ENCODE data around the gene NOTCH1.

Gene NOTCH1

DNA sequence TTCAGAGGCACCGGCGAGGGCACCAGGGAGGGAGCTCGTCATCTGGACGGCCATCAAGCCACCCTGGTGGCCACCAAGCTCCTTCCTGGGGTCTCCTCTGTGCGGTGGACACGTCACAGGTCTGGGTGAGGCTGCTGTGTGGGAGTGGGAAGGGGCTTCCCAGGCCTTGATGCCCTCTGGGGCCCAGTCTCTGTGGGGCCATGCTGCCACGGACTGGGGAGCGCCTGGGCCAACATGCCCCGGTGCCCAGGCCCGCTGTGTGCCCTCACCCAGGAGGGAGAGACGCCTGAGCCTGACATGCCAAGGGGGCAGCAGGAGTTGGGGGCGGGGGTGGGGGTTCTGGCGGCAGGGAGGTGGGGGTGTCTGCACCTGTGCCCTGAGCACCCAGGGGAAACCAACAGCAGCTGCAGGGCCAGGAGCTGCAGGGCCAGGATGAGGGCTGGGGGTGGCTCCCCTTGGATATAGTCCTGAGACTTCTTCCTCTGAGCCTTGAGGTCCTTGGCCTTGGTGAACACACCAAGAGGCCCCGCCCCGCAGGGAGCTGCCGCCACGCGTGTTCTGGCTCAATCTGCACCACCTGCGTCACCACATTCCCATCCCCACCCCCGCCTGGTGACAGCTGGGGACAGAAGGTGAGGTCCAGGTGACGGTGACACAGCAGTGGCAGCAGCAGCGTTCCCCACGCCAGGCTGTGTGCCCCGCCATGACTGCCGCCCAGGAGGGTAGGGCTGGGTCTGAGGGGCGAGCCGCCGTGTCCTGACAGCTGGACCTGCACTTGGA, 47.7 kb downstream of the NOTCH1 start:
- no peak for DNase-seq

DNA sequence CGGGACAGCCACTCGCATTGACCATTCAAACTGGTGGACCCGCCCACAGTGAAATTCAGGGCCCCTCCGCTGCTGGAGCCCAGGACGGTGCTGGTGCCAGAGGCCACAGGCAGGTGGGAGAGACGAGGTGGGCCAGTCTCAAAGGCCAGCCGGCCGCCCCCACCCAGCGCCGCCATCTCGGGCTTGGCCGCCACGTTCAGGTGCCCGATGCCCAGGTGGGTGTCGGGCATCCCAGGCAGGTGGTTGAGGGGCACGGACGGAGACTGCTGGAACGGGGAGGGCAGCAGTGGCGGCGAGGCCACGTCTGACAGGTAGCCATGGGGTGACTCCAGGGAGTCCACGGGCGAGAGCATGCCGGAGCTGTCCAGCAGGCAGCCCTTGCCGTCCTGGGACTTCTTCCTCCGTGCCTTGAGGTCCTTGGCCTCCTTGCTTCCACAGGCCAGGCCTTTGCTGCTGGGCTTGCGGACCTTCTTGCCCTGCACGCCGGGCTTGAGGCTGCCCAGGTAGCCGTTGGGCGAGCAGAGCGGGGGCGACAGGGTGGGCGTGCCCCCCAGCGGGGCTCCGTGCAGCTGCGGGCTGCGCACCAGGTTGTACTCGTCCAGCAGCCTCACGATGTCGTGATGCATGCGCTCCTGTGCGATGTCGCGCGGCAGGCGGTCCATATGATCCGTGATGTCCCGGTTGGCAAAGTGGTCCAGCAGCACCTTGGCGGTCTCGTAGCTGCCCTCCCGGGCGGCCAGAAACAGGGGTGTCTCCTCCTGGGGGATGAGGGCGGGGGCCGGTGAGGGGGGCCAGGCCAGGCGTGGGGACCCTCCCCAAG, 48.8 kb downstream of the NOTCH1 start:
- DNase-seq, result no peak

DNA sequence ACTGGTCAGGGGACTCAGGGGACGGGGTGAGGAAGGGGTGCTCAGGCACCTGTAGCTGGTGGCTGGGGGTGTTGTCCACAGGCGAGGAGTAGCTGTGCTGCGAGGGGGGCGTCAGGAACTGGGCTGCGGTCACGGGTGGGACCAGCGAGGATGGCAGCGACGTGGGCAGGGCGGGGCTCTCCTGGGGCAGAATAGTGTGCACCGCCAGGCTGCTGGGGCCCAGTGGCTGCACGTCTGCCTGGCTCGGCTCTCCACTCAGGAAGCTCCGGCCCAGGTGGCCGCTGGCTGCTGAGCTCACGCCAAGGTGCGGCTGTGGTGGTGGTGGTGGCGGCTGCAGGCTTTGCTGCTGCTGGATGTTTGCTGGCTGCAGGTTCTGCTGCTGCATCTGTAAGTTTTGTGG, 49.7 kb downstream of the NOTCH1 start:
- no peak for DNase-seq

DNA sequence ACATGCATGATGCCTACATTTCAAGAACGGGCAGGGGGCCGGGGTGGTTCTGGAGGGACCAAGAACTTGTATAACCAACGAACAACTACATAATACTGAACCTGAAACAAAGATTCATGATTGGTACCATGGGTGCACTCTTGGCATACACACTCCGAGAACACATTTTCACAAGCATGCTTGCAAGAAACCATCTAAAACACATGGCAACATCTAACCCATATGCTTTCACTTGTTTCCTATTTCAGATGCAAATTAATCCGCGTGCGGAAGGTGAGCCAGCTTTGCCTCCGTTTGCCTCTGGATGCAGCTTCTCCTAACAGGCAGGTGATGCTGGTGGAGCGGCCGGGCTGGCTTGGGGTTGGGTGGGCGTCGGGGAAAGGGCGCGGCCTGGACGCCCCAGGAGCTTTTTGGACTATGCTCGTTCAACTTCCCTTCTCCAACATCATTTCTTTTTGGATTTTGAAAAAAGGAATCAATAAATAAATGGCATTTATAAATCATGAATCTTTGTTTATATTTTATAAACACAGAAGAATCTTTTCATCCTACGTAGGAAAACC, 50.5 kb downstream of the NOTCH1 start:
- no peak for DNase-seq

DNA sequence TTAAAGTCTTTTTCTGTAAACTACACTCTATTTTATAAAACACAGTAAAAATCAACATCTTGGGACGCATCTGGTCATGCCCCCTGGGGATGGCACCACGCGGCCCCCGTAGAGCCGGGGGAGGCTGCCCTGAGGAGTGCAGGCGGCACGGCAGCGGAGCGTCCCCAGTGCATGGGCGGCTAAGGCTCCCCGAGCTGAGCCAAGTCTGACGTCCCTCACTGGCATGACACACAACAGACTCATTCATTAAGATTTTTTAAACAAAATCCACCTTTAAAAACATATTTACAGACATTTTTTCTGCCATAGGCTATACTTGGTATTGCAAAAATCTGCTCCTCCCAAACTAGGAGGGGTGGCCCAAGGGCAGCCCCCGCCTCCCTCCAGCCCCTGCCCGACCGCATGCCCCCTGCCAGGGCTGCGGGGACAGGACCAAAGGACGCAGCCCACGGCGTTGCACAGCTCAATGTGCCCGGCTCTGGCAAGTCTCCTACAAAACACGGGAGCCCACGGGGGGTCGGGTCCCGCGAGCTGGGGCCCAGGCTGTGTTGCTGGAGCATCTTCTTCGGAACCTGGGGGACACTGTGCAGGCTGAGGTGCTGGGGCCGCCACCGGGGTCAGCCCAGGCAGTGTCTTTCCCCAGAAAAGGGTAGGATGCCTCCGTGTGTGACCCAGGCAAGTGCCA, 51.2 kb downstream of the NOTCH1 start:
- no peak for DNase-seq

DNA sequence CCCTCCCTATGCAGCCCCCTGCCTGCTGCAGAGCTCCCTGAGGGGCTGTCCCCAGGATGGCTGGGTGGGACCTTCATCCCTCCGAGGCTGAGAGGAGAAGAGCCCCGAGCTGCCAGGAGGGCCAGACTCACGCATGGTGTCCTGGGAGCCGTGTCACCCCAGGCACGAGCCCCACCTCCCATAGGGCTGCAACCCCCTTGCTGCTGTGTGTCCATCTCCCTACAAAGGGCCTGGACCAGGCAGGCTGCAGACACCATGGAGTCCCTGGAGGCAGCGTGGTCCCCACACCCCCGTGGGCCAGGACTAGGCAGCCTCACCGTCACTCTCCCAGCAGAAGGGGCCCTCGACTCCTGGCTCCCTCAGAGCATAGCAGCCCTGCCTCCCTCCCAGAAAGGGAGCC, 51.8 kb downstream of the NOTCH1 start:
- no peak for DNase-seq

DNA sequence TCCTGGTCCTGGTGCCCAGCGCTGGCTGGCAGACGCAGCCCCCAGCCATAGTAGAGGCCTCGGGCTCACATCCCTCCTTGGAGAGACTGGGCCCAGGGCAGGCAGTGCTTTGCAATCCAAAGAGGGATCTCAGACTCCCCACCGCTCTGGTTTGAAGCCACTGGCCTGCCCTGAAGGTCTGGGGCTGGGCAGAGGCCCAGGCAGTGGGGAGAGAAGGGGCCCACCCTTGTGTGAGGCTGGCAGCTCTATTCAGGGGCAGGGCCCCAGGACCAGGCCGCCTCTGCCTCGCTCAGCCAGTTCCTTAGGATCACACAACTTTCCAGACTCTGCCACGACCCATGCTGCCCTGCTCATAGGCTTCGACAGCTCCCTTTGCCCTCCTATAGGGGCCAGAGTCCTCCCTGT, 52.3 kb downstream of the NOTCH1 start:
- no peak for DNase-seq

DNA sequence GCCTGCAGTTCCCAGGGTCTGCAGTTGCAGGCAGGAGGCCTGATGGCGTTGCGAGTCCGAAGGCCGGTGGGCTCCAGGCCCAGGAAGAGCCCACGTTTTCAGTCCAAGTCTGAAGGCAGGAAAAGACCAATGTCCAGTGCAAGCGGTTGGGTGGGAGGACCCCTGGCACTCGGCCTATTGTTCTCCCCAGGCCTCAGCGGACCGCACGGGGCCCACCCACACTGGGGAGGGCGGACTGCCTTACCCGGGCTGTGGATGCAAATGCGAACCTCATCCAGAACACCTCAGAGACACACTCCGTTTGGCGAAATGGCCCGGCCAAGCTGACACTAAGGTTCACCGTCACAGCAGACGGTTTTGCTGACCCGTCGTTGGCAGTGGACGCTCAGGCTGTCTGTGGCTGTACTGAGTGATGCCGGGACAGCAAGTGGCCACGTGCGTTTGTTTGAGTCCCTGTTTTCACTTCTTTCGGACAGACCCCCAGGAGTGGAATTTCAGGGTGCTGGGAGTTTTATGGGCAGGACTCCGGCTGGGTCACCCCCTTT, 52.8 kb downstream of the NOTCH1 start:
- DNase-seq, result no peak

DNA sequence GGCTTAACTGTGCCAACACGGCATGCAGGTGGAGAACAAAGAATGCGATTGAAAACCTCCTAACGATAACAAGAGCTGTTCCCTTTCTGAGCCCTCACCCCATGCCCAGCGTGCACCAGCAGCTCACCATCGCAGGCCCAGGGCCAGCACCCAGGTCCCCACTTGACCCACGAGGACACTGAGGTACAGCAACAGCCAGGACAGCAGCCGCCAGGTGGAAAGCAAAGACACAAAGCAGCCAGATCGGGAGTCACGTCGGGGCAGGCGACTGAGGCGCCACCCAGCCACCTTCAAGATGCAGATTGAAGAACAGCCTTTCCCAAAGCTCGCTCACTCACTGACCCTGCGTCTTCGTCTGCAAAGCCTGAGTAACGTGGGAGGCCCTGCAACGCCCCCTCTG, 56.1 kb downstream of the NOTCH1 start:
- DNase-seq, result no peak

DNA sequence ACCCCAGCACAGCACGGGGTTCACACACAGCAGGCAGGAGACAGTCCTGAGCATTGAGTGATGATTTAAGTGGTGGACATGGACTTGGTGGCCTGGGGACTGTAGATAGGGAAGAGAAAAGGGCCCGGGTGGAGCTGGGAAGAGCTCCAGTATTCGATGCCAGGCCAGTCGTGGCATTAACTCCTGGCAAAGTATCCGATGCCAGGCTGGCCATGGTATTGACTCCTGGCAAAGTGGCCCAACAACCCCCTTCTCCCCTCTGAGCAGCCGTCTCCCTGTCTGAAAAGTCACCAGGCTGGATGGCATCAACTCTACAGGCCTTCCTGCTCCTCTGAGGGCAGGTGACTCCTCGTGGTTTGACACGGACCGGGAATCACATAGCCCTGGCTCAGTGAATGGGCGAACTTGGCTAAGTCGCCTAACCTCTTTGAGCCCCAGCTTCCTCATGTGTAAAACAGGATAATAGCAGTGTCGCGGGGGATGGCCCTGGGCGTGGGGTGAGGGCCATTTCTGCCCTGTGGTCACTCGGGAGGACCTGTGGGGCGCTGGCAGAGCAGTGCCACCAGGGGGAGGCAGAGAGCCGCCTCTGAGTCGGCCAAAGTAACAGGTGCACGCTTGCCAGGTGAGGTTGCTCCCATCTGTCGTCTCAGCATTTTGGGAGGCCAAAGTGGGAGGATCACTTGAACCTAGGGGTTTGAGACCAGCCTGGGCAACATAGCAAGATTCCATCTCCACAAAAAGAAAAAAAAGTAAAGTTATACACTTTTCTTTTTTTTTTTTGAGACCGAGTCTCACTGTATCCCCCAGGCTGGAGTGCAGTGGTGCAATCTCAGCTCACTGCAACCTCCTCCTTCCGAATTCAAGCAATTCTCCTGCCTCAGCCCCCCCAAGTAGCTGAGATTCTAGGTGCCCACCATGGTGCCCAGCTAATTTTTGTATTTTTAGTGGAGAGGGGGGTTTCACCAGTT, 57.3 kb downstream of the NOTCH1 start:
- DNase-seq, result peak; percentile 18

DNA sequence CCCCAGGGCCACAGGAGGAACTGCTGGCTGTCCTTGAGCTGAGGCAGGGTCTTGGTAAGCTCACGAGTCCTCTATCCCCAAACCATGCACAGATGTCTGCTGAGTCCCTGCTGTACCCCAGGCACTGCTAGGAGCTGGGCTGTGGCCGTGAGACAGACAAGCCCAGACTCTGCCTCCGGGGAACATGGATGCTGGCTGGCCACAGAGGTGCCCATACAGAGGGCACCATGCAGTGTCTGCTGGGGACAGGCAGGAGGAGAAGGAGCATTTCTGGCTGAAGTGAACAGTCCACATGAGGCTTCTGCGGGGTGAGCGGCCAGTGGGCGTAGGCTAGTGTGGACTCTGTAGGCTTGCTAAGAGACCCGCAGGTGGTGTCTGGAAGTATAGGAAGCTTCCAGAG, 58.2 kb downstream of the NOTCH1 start:
- DNase-seq, result no peak

DNA sequence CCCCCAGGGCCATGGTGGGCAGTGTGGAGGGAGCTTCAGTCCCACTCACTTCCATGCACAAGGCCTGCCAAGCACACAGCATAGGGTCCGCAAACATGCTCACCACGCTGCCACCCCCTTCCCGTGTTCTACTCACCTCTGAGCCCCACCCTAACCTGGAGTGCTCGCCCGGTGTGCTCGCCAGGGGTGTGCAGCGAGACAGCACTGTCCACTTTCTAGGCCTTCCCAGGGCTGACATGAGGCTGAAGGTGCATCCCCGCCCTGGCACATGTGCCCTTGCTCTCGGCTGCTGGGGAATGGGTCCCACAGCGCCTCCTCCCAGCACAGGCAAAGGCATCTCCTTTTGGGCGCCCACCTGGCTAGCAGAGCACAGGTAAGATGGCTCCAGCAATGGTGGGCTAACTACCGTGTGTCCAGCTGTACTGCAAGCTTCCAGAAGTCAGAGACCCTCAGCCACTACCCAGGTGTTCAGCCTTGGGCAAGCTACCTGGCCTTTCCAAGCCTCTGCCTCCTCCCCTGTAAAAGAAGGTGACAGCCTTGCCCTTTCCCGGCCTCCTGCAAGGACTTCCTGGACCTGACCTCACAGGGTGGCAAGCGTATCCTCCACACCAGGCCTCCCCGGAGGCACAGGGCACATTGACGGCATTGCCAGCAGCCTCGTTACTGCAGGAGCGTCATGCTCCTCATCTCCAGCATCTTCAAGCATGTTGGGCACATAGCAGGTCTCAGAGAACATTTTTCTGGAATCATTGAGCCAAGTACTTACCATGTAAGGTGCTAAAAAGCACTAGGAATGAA, 58.8 kb downstream of the NOTCH1 start:
- DNase-seq, result no peak

DNA sequence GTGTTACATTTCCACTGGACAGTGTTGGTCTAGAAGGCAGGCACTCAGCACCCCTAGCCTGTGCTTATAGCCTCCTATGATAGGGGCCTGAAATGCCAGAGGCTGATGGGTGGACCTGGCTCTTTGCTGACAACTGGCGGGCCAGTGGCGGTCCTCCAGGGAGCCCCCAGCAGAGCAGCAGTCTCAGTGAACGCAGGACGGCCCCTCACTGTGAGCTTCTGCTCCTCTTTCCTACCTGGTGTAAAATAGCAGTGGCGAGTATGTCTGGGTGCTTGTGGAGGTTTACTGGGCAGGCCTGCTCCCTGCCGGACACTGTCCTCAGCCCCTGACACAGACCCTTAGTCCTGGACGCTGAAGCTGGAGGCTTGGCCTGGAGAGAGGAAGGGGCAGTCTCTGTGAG, 59.7 kb downstream of the NOTCH1 start:
- DNase-seq, result no peak

DNA sequence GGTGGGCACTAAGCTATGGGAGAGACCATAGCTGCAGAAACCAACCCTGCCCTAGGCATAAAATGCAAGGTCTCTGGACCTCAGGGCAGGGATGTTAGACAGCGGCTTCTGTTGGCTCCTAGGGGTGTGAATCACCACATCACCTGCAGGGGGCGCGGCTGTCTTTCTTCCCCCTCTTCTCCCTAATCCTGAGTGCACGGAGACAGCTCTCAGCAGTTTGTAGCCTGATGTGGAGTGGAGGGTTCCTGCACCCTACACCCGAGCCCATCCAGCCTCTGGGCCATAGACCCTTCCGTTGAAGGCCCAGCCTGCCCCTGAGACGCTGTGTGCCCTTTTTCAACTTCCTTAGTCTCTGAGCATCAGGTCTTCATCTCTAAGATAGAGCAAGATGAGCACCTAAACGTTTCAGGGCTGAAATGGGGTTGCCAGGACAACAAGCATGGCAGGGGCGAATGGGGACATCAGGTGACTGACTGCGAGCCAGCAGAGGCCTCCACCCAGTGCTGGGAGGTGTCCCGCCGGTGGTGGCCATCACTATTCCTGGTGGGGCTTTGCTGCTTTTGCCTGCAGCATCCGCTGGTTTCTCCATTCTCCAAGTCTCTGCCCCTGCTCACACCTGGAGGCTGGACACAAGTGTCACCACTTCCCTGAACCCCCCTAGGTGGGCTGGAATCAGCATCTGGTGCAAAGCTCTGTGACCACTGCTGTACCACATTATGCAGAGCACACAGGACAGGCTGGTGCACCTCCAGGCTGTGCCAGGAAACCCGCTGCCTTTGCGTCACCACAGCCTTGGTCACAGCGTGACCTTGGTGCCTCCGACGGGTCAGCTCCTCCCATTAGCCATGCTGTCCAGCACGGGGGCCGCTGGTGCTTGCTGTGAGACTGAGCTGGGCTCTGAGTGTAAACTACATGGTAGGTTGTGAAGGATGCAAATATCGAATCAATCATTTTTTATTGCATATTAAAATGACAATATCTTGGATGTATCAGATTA, 60.5 kb downstream of the NOTCH1 start:
- DNase-seq, result peak; percentile 64

DNA sequence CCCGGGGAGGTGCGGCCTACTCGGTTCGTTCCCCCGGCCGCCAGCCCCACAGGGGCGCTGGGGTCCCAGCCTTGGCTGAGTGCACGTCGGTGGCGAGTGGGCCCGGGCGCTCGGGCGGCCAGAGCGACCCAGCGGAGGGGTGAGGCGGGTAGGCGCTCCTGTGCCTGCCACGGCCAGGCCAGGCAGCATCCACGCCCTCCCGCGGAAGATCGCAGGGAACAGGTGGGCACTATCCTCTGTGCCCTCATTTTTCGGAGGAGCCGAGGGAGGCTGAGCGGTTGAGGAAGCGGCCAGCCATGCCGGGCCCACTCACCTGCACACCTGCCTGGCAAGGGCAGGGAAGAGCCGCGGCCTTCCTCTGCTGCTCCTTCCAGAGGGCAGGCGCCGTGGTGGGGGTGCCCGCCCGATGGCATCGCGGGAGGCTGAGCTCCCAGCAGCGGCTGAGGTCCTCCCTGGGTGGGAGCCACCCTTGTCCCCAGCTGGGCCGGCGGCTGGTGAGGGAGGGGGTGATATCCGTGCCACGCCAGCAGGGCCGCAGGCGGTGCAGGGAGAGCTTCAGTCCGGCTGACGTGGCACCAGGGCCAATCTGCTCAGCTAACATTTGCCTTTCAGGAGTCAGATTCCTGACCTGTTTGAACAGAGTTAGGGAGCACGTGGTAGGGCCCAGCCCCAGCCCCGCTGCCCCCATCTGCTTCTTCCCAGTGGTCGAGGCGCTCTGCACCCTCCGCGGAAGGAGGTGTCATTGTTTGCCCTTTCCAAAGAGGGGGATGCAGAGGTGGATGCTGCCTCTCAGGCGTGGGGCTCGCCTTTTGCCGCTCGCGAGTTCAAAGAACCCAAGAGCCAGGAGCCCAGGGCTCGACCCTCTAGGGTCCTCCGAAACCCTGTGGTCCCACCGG, 61.4 kb downstream of the NOTCH1 start:
- no peak for DNase-seq

DNA sequence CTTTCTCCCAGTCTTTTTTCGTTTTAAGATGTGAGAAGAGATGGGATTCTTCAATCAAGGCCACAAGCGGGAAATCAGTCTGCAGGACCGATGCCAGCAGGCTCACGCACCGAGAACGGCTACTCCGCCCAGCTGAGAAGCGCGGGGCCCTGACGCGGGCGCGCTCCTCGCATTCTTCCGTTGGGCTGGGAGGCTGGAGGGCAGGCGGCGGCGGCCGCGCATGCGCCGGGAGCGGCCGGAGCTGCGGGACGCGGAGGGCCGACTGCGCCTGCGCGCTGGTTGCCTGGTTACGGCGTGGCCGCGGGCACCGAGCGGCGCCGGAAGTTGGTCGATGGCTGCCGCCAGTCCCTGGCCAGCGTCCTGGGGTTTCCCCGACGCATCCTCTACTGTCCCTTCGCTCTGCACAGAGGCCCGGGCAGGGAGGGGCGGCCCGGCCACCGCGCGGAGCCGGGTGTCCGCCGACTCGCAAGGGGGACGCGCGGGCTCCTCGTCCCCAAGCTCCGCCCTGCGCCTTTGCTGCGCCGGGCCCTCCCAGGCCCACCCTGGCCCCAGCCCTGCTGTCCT, 62.2 kb downstream of the NOTCH1 start:
- peak; percentile 87 for DNase-seq

DNA sequence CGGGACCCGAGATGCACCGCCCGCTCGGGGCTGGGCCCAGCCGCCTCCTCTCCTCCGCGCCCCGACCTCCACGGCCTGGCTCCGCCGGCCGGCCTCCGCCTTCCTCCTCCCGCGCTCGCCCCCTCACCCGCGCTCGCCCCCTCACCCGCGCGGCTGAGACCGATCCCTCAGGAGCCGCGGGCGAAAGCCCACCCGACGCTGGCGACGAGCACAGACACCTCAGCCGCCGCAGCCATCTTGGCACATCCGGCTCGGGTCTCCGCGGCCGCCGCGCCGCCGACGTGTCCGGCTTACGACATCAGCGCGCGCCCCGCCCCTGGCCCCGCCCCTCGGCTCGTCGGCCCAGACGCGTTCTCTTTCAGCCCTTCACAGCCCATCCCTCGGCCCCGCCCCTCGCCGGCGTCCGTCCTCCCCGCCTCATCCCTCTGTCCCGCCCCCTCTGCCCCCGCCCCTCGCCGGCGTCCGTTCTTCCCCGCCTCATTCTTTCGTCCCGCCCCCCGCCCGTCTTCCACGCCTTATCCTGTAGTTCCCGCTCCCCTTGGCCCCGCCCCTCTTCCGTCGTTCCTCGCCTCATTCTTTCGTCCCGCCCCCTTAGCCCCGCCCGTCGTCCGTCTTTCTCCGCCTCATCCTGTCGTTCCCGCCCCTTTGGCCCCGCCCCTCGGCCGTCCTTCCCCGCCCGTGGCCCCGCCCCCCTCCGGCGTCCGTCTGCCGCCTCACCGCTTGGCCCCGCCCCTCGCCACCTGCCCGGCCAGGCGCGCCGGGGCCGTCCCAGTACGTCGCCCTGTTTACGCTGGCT, 62.9 kb downstream of the NOTCH1 start, which contains the start of gene SEC16A:
TSS of gene SEC16A (minus strand) at position 248 of the 796 bp plus-strand sequence. CDS start 5,425 bp downstream, outside the sequence.
- peak; percentile 97 for DNase-seq

All from fibroblast of skin of right quadriceps (primary cell).